Raji (cell line): ENCODE measurements around the gene NEDD4L.

ENCODE experiments used
- POLR2A ChIP-seq: IDR thresholded peaks from 2 replicates; pipeline ENCODE4 v1.6.1; 2011; ENCODE audit warnings: low read depth, low read length, control low read depth; ENCODE audit not compliant: insufficient read depth

Gene NEDD4L

GRCh38 chr18:58139459-58140386 lies 95.7 kb downstream of the NEDD4L start:
- no peak for TF ChIP-seq POLR2A

- TF ChIP-seq POLR2A = no peak
Measured at GRCh38 chr18:58140387-58141325, 96.6 kb downstream of the NEDD4L start.

- no peak for TF ChIP-seq POLR2A
Measured at GRCh38 chr18:58143386-58143785, 99.4 kb downstream of the NEDD4L start.

GRCh38 chr18:58144106-58144505 lies 100.1 kb downstream of the NEDD4L start:
- TF ChIP-seq POLR2A = no peak

GRCh38 chr18:58144671-58145285 lies 100.8 kb downstream of the NEDD4L start:
- TF ChIP-seq POLR2A = no peak

GRCh38 chr18:58146099-58146498 lies 102.1 kb downstream of the NEDD4L start:
- no peak for TF ChIP-seq POLR2A

- TF ChIP-seq POLR2A = no peak
Measured at GRCh38 chr18:58148954-58149471, 105.0 kb downstream of the NEDD4L start.

- no peak for TF ChIP-seq POLR2A
Measured at GRCh38 chr18:58150772-58151171, 106.7 kb downstream of the NEDD4L start.

- no peak for TF ChIP-seq POLR2A
Measured at GRCh38 chr18:58152216-58152615, 108.2 kb downstream of the NEDD4L start.

- no peak for TF ChIP-seq POLR2A
Measured at GRCh38 chr18:58152891-58153290, 108.9 kb downstream of the NEDD4L start.

- TF ChIP-seq POLR2A = no peak
Measured at GRCh38 chr18:58156516-58156915, 112.5 kb downstream of the NEDD4L start.

GRCh38 chr18:58157237-58157636 lies 113.2 kb downstream of the NEDD4L start:
- no peak for TF ChIP-seq POLR2A

- TF ChIP-seq POLR2A = no peak
Measured at GRCh38 chr18:58158008-58158407, 114.0 kb downstream of the NEDD4L start.

- no peak for TF ChIP-seq POLR2A
Measured at GRCh38 chr18:58158459-58158858, 114.4 kb downstream of the NEDD4L start.

GRCh38 chr18:58161659-58162058 lies 117.6 kb downstream of the NEDD4L start:
- TF ChIP-seq POLR2A = no peak
